ELR (cell line): ENCODE measurements around the gene KRTAP1-4.
"Not testable (repeated sequence)": the region's sequence is repeated elsewhere in the genome, so short reads cannot be mapped to it uniquely, and the experiment has no call there.

Experiments used
- DNase-seq: peaks from one replicate; pipeline ENCODE4 v3.0.0-alpha.2; 2015; ENCODE audit warnings: low read depth

The KRTAP1-4 gene

DNA sequence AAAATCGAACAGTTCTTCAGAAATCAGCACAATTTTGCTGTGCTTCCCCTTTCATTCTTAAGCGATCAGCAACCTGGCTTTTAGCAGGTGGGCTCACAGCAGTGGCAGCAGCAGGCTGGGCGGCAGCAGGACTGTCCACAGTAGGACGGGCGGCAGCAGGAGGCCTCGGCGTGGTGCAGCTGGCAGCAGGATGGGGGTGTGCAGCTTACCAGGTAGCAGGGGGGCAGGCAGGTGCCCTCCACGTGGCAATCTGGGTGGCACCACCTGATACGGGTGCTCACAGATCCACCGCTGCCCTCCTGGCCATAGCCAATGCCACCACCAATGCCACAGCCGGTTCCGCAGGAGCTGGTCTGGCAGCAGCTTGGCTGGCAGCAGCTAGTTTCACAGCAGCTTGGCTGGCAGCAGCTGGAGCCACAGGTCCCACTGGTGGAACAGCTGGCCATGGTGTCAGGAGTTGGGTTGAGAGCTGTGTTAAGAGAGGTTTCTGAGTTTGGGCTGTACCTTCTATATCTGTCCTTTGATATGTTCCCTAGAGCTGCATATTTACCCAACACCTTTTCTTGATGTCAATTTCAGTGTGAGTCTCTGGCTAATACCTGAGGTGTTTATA is at the start of gene KRTAP1-4:
TSS of gene KRTAP1-4 (minus strand) at position 563 of the 613 bp plus-strand sequence. CDS start at position 446, 117 bp downstream.
- DNase-seq = no peak

GRCh38 chr17:41076788-41077187 is 46.8 kb upstream of the KRTAP1-4 start:
- DNase-seq = no peak

GRCh38 chr17:41073676-41074075 is 43.7 kb upstream of the KRTAP1-4 start:
- DNase-seq = no peak

DNA sequence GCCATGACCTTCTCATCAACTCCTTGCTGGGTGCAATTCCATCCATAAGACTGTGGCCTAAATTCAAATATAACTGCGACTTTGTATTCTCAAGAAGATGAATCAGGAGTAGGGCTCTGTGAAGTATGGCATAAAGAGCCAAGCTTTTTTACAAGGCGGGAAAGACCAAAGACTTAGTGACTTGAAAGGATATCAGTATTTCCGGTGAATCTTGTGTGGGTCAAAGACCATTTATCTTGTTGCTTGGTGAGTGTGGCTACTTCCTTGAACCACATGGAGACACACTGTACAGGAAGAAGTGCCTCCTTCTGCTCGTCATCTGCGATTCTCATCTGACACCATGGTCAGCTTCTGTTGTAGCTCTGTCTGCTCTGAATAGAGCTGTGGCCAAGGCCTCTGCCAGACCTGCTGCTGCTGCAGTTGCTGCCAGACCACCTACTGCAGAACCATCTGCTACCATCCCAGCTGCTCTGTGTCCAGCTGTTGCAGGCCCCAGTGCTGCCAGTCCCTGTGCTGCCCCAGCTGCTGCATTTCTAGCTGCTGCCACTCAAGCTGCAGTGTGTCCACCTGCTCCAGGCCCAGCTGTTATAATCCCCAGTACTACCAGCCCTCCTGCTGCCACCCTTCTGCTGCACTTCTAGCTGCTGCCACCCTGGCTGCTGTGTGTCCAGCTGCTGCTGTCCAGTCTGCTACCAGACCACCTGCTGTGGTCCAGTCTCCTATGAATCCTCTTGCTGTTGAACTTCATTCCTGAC is 41.8 kb upstream of the KRTAP1-4 start:
- no peak for DNase-seq

GRCh38 chr17:41069031-41069430 is 39.0 kb upstream of the KRTAP1-4 start:
- DNase-seq = no peak

GRCh38 chr17:41067281-41067680 is 37.3 kb upstream of the KRTAP1-4 start:
- no peak for DNase-seq

DNA sequence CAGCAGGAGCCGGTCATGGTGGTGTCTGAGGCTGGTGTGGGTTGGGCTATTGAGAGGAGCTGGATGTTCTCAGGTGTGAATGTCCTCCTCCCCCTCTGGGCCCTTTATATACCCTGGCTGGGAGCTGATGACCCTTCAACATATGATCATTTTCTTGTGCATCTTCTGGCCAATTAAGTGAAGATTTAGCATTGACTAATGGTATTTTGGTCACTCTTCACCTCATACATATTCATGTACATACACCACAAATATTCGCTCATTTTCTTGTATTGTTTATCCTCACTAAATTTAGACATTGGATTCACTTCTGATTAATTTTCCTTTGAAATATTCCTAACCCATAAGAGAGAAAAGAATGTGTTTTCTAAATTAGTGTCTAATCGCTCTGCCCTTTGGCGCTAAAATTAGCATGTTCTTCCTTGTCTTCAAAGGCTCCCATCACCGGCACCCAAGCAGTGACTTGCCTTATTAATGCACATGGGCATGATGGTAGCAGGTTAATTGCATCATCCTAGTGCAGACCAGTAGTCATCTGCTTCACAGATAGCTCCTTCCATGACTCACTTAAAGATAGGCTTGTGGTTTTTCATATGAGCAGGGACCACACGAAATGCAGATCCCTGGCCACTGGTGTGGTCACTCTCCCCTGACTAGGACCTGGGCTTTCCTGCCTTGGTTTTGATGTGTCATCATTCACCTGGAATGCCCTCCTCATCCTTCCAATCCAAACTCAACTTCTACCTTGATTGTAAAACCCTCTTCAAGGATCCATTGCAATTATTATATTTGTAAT is 36.0 kb upstream of the KRTAP1-4 start, which contains the start of gene KRTAP2-4:
TSS of gene KRTAP2-4 (minus strand) at position 51 of the 796 bp plus-strand sequence. CDS start at position 17, 34 bp downstream.
- peak; percentile 97 for DNase-seq

- DNase-seq = not testable (repeated sequence)
These were observed 35.2 kb upstream of the KRTAP1-4 start for GRCh38 chr17:41065016-41065689.

DNA sequence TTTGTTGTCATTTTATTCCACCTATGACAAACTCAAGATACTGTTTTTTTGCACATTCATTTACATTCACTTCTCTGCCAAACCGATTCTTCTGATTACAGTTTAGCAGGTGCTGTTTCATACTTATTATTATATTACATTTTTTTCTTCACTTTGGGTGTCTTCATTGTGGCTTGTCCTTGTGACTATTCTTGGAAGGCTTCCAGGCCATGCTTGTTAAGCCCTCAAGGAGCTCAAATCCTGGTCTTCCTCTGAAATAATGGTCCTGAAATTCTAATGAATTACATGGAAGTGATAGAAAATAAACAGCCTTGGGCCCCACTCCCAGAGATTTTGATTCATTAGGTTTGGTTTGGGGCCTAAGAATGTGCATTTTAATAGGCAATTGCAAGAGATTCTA is 34.3 kb upstream of the KRTAP1-4 start:
- DNase-seq = no peak

GRCh38 chr17:41063449-41063848 is 33.5 kb upstream of the KRTAP1-4 start:
- DNase-seq = no peak

GRCh38 chr17:41061964-41062363 is 32.0 kb upstream of the KRTAP1-4 start:
- DNase-seq = peak; percentile 98

GRCh38 chr17:41060052-41060604 is 30.1 kb upstream of the KRTAP1-4 start, which contains the start of gene KRTAP2-3:
Gene KRTAP2-3, minus strand, starts transcription at chr17:41060114. Its CDS starts 64 bp downstream, at chr17:41060050.
- DNase-seq = peak; percentile 99

GRCh38 chr17:41059276-41060051 is 29.5 kb upstream of the KRTAP1-4 start:
- DNase-seq = peak; percentile 96

DNA sequence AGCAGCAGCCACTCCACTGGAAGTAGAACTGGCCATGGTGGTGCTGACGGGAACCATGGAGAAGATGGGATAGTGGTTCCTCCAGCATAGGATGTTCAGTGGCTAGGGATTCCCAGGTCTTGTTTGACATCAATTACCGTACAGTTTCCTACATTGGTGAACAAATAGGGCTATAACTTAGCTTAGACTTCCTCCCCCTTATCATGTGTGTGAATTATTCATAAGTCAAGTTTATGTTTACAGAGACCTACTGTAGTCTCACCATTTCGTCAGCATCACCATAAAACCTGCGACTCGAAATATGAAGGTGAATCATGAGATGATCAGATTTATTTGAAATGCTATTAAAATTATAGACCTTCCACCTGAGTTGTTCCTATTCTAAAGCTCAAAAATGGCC is 28.7 kb upstream of the KRTAP1-4 start:
- DNase-seq = peak; percentile 91

DNA sequence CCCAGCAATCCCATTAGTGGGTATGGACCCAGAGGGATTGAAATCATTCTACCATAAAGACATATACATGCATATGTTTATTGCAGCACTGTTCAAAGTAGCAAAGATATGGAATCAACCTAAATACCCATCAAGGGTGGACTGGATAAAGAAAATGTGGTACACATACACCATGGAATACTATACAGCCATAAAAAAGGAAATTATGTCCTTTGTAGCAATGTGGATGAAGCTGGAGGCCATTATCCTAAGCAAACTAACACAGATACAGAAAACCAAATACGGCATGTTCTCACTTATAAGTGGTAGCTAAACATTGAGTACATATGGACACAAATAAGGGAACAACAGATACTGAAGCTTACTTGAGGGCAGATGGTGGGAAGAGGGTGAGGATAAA is 27.6 kb upstream of the KRTAP1-4 start:
- DNase-seq = no peak

DNA sequence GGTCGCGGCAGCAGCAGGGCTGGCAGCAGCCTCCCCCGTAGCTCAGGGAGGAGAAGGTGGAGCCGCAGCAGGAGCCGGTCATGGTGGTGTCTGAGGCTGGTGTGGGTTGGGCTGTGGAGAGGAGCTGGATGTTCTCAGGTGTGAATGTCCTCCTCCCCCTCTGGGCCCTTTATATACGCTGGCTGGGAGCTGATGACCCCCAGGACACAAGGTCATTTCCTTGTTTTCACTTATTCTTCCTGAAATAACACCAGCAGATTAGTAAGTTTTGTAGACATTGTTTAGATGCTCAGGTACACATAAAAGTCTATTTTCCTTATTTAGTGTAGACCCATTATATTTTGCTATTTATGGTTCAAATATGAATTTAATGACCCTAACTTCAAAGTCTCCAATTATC is 25.1 kb upstream of the KRTAP1-4 start, which contains the start of gene KRTAP2-2:
TSS of gene KRTAP2-2 (minus strand) at position 101 of the 400 bp plus-strand sequence. CDS start at position 82, 19 bp downstream.
- not testable (repeated sequence) for DNase-seq

DNA sequence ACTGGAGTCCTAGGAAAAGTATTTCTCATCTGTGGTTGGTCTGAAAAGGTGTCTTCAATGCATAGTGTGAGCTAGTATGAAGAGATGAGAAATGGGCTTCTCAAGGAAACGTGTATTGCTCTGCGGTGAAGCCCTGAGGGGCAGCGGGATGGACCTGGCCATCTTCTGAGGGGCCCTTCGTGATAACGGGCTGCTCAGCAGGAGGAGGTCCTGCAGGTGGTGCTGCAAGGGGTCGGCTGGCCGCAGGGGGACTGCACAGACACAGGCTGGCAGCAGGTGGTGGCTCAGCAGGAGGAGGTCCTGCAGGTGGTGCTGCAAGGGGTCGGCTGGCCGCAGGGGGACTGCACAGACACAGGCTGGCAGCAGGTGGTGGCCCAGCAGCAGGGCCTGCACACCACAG is 24.6 kb upstream of the KRTAP1-4 start:
- DNase-seq = not testable (repeated sequence)

GRCh38 chr17:41054025-41054424 is 24.0 kb upstream of the KRTAP1-4 start:
- DNase-seq = no peak

DNA sequence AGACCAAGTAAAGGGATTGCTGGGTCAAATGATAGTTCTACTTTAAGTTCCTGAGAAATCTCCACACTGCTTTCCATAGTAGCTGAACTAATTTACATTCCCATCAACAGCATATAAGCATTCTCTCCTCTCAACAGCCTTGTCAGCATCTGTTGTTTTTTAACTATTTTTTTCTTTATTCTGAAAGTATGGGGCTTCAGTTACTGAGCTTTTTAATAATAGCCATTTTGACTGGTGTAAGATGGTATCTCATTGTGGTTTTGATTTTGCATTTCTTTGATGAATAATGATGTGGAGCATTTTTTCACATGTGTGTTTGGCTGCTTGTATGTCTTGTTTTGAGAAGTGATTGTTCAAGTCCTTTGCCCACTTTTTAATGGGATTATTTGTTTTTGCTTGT is 22.6 kb upstream of the KRTAP1-4 start:
- peak; percentile 62 for DNase-seq

- peak; percentile 97 for DNase-seq
These were observed 19.1 kb upstream of the KRTAP1-4 start for GRCh38 chr17:41049110-41049509.

DNA sequence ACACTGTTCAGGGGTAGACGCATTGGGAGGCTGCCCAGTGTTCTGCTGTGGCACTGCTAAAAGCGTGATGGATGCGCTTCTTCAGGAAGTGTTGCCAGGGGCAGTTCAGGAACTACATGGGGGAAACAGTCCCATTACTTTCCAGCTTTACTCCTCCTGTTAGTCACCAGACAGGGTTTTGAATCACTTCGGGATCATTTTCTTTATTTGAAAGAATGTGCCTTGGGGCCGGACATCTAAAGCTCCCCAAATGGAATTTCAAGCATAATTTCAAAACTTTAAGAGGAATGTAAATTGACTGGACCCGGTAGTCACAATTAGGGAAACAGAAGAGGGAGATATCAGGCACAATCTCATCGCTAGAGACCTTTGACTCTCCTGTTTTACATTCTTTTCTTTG is 18.4 kb upstream of the KRTAP1-4 start:
- DNase-seq = peak; percentile 95
